ENCODE data around the gene CEP55. TPM values are rescaled to one million over a fixed set of nuclear protein-coding genes. Genes with fewer than 3 reads are reported as not detected.

CEP55 gene
- total RNA-seq, 1 experiment from 2014 or later, result 39.4 TPM

- Mint-ChIP-seq H3K9me3 (ENCODE audit: unreplicated experiment) (no peaks in the 10 kb centered on the region), H3K27me3 (ENCODE audit: insufficient read depth, unreplicated experiment) (no peaks in the 10 kb centered on the region), H3K4me3 (ENCODE audit: unreplicated experiment) (no peak overlapping the region), H3K27ac (ENCODE audit: low read depth, unreplicated experiment) (peak overlapping the region; percentile 46), H3K4me1 (ENCODE audit: insufficient read depth, unreplicated experiment) (peaks cover 10% of the 10 kb centered on the region), H3K36me3 (ENCODE audit: insufficient read depth, unreplicated experiment) (peaks cover 78% of the 10 kb centered on the region)
- intact Hi-C loops (cut with micrococcal nuclease), result no loop called here
- ChIA-PET POLR2A (interaction anchor here (0.6 to 39.8 kb wide), 2 partner anchors 17 to 70 kb away, joined by 3 to 2342 read pairs; partner anchors contain the start of gene MYOF), CTCF (interaction anchor here (1.4 kb wide), 1 partner anchor 76 kb away, joined by 3 read pairs; no protein-coding TSS in a partner anchor)
- DNase-seq (ENCODE audit: unreplicated experiment), result no peak
- BruUV-seq (replicated peaks), result TSS peak; percentile 10
- no peak for TF ChIP-seq CTCF (IDR thresholded peaks at IDR 0.05; ENCODE audit: unreplicated experiment)
Measured at GRCh38 chr10:93451244-93451947, 45.0 kb upstream of the CEP55 start.

- H3K4me1 Mint-ChIP-seq (ENCODE audit: insufficient read depth, unreplicated experiment), result peaks cover 6% of the 10 kb centered on the region
- ChIA-PET CTCF (interaction anchor here (1.4 kb wide), 1 partner anchor 76 kb away, joined by 3 read pairs; no protein-coding TSS in a partner anchor), POLR2A (interaction anchor here (31.9 to 39.8 kb wide), 2 partner anchors 2 to 16 kb away, joined by 2342 read pairs; partner anchors contain the start of gene MYOF)
- no peak overlapping the region for H3K4me3 Mint-ChIP-seq (ENCODE audit: unreplicated experiment)
- H3K36me3 Mint-ChIP-seq (ENCODE audit: insufficient read depth, unreplicated experiment), result peaks cover 81% of the 10 kb centered on the region
- H3K9me3 Mint-ChIP-seq (ENCODE audit: unreplicated experiment), result no peaks in the 10 kb centered on the region
- no TSS peak for BruUV-seq (replicated peaks)
- no peaks in the 10 kb centered on the region for H3K27me3 Mint-ChIP-seq (ENCODE audit: insufficient read depth, unreplicated experiment)
- TF ChIP-seq CTCF (IDR thresholded peaks at IDR 0.05; ENCODE audit: unreplicated experiment), result no peak
- intact Hi-C loops (cut with micrococcal nuclease), result no loop called here
- H3K27ac Mint-ChIP-seq (ENCODE audit: low read depth, unreplicated experiment), result no peak overlapping the region
- no peak for DNase-seq (ENCODE audit: unreplicated experiment)
Measured at GRCh38 chr10:93452143-93452542, 44.3 kb upstream of the CEP55 start.

- no TSS peak for BruUV-seq (replicated peaks)
- H3K4me3 Mint-ChIP-seq (ENCODE audit: unreplicated experiment), result no peak overlapping the region
- H3K4me1 Mint-ChIP-seq (ENCODE audit: insufficient read depth, unreplicated experiment), result peaks cover 11% of the 10 kb centered on the region
- DNase-seq (ENCODE audit: unreplicated experiment), result no peak
- no peak overlapping the region for H3K27ac Mint-ChIP-seq (ENCODE audit: low read depth, unreplicated experiment)
- no peaks in the 10 kb centered on the region for H3K27me3 Mint-ChIP-seq (ENCODE audit: insufficient read depth, unreplicated experiment)
- H3K9me3 Mint-ChIP-seq (ENCODE audit: unreplicated experiment), result no peaks in the 10 kb centered on the region
- peaks cover 72% of the 10 kb centered on the region for H3K36me3 Mint-ChIP-seq (ENCODE audit: insufficient read depth, unreplicated experiment)
- intact Hi-C loops (cut with micrococcal nuclease), result no loop called here
- ChIA-PET CTCF (interaction anchor here (0.9 kb wide), 1 partner anchor 16 kb away, joined by 3 read pairs; no protein-coding TSS in a partner anchor), POLR2A (interaction anchor here (31.9 to 39.8 kb wide), 2 partner anchors 0 to 14 kb away, joined by 2342 read pairs; partner anchors contain the start of gene MYOF)
- TF ChIP-seq CTCF (IDR thresholded peaks at IDR 0.05; ENCODE audit: unreplicated experiment), result no peak
Measured at GRCh38 chr10:93454146-93454545, 42.3 kb upstream of the CEP55 start.

- H3K27ac Mint-ChIP-seq (ENCODE audit: low read depth, unreplicated experiment), result peak overlapping the region; percentile 67
- POLR2A ChIA-PET, result interaction anchor here (31.9 to 39.8 kb wide), 2 partner anchors 0 to 13 kb away, joined by 2342 read pairs; partner anchors contain the start of gene MYOF
- peaks cover 17% of the 10 kb centered on the region for H3K4me1 Mint-ChIP-seq (ENCODE audit: insufficient read depth, unreplicated experiment)
- DNase-seq (ENCODE audit: unreplicated experiment), result no peak
- intact Hi-C loops (cut with micrococcal nuclease), result no loop called here
- no peak overlapping the region for H3K4me3 Mint-ChIP-seq (ENCODE audit: unreplicated experiment)
- CTCF ChIA-PET, result interaction anchor here (0.6 to 1.0 kb wide), 4 partner anchors 7 to 79 kb away, joined by 3 read pairs; no protein-coding TSS in a partner anchor
- H3K27me3 Mint-ChIP-seq (ENCODE audit: insufficient read depth, unreplicated experiment), result no peaks in the 10 kb centered on the region
- no peak for TF ChIP-seq CTCF (IDR thresholded peaks at IDR 0.05; ENCODE audit: unreplicated experiment)
- no peaks in the 10 kb centered on the region for H3K9me3 Mint-ChIP-seq (ENCODE audit: unreplicated experiment)
- BruUV-seq (replicated peaks), result no TSS peak
- H3K36me3 Mint-ChIP-seq (ENCODE audit: insufficient read depth, unreplicated experiment), result peaks cover 72% of the 10 kb centered on the region
Measured at GRCh38 chr10:93454736-93455135, 41.7 kb upstream of the CEP55 start.
